Measurements from ENCODE around the gene FXYD2. TPM values are rescaled to one million over a fixed set of nuclear protein-coding genes. Genes with fewer than 3 reads are reported as not detected.

The FXYD2 gene
- total and polyA plus RNA-seq, 2 donors (not counting 1 experiment from before 2014, with no cell fraction given): 0.18 to 0.33 TPM

DNA sequence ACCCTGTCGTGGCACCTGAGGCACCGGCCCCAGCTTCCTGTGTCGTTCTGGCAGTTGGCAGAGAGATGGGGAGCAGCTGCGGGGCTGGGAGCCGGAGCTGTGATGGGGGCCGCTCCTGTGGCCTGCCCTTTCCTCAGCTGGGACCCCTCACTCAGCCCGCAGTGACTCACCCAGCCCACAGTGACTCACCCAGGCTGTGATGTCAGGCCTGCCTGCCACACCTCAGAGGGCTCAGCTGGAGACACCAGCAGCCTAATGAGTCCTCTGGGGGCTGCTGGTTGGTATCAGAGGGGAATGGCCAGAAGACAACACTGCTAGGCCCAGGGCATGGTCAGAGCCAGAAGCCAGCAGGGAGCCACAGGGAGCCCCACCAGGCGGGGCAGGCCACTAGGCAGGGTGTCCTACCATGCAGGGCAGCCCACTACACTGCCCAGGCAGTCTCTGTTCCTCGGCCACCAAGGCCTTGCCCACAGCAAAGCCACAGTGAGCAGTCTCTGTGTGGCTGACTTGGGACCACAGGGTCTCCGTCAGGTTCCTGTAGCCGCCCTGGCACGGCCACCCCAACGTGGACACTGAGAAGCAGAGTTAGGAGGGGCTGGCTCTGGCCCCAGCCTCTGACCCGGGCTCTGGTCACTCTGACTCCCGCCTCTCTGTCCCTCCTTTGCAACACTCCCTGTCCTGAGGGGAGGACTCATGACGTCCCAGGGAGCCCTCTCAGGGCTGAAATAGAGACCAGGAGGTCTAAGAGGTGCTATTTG, 4.2 kb upstream of the FXYD2 start:
- peaks cover 3% of the 10 kb centered on the region for H3K27me3 ChIP-seq (ENCODE audit: control insufficient read depth, insufficient read depth, low read length)
- no peaks in the 10 kb centered on the region for H4K20me1 ChIP-seq (ENCODE audit: control insufficient read depth, extremely low read depth, insufficient read depth, low read length)
- no peak overlapping the region for H3K4me2 ChIP-seq (ENCODE audit: extremely low read depth, insufficient read depth, low read length)
- peaks cover 9% of the 10 kb centered on the region for H3K4me1 ChIP-seq (ENCODE audit: control insufficient read depth, extremely low read depth, insufficient read depth, low read length)
- no peak overlapping the region for H3K4me3 ChIP-seq (replicated peaks in 1 of 4; ENCODE audit: control extremely low read depth in 1 of 4, insufficient read depth in 1 of 4, low read depth in 3 of 4, low read length in 4 of 4)
- H2AFZ ChIP-seq (ENCODE audit: low read length): no peak overlapping the region
- H3K9ac ChIP-seq (ENCODE audit: insufficient read depth, low read length): no peak overlapping the region
- H3K27ac ChIP-seq (ENCODE audit: insufficient read depth, low read length): peak overlapping the region; percentile 9
- DNase-seq (ENCODE audit: low read depth in 2 of 2): peak; percentile 86 to 88
- TF ChIP-seq EZH2 (IDR thresholded peaks at IDR 0.05; ENCODE audit: low read length, missing control alignments) (no peak), CTCF (conservative IDR thresholded peaks at IDR 0.05 in 1 of 2, IDR thresholded peaks at IDR 0.05 in 1 of 2; ENCODE audit: low read depth in 1 of 2, low read length in 2 of 2) (no peak)
- no peaks in the 10 kb centered on the region for H3K79me2 ChIP-seq (ENCODE audit: control insufficient read depth, insufficient read depth, low read length)
- H3K36me3 ChIP-seq (ENCODE audit: control insufficient read depth, insufficient read depth, low read length): no peaks in the 10 kb centered on the region
- no peaks in the 10 kb centered on the region for H3K9me3 ChIP-seq (ENCODE audit: control insufficient read depth, insufficient read depth, low read depth, low read length)

GRCh38 chr11:117827521-117828511, 3.3 kb upstream of the FXYD2 start:
- no peaks in the 10 kb centered on the region for H3K36me3 ChIP-seq (ENCODE audit: control insufficient read depth, insufficient read depth, low read length)
- no peaks in the 10 kb centered on the region for H4K20me1 ChIP-seq (ENCODE audit: control insufficient read depth, extremely low read depth, insufficient read depth, low read length)
- TF ChIP-seq CTCF (conservative IDR thresholded peaks at IDR 0.05 in 1 of 2, IDR thresholded peaks at IDR 0.05 in 1 of 2; ENCODE audit: low read depth in 1 of 2, low read length in 2 of 2) (no peak), EZH2 (IDR thresholded peaks at IDR 0.05; ENCODE audit: low read length, missing control alignments) (no peak)
- H3K9ac ChIP-seq (ENCODE audit: insufficient read depth, low read length): no peak overlapping the region
- peaks cover 3% of the 10 kb centered on the region for H3K27me3 ChIP-seq (ENCODE audit: control insufficient read depth, insufficient read depth, low read length)
- H3K4me3 ChIP-seq (replicated peaks in 1 of 4; ENCODE audit: control extremely low read depth in 1 of 4, insufficient read depth in 1 of 4, low read depth in 3 of 4, low read length in 4 of 4): no peak overlapping the region
- no peak overlapping the region for H2AFZ ChIP-seq (ENCODE audit: low read length)
- H3K79me2 ChIP-seq (ENCODE audit: control insufficient read depth, insufficient read depth, low read length): no peaks in the 10 kb centered on the region
- no peak overlapping the region for H3K4me2 ChIP-seq (ENCODE audit: extremely low read depth, insufficient read depth, low read length)
- H3K27ac ChIP-seq (ENCODE audit: insufficient read depth, low read length): no peak overlapping the region
- H3K4me1 ChIP-seq (ENCODE audit: control insufficient read depth, extremely low read depth, insufficient read depth, low read length): peaks cover 10% of the 10 kb centered on the region
- no peak for DNase-seq (ENCODE audit: low read depth in 2 of 2)
- H3K9me3 ChIP-seq (ENCODE audit: control insufficient read depth, insufficient read depth, low read depth, low read length): no peaks in the 10 kb centered on the region

GRCh38 chr11:117826832-117827231, 2.3 kb upstream of the FXYD2 start:
- TF ChIP-seq EZH2 (IDR thresholded peaks at IDR 0.05; ENCODE audit: low read length, missing control alignments) (no peak), CTCF (conservative IDR thresholded peaks at IDR 0.05 in 1 of 2, IDR thresholded peaks at IDR 0.05 in 1 of 2; ENCODE audit: low read depth in 1 of 2, low read length in 2 of 2) (no peak)
- Histone ChIP-seq H3K4me1 (ENCODE audit: control insufficient read depth, extremely low read depth, insufficient read depth, low read length) (peaks cover 10% of the 10 kb centered on the region), H3K9ac (ENCODE audit: insufficient read depth, low read length) (no peak overlapping the region), H4K20me1 (ENCODE audit: control insufficient read depth, extremely low read depth, insufficient read depth, low read length) (no peaks in the 10 kb centered on the region), H3K4me2 (ENCODE audit: extremely low read depth, insufficient read depth, low read length) (no peak overlapping the region), H3K4me3 (replicated peaks in 1 of 4; ENCODE audit: control extremely low read depth in 1 of 4, insufficient read depth in 1 of 4, low read depth in 3 of 4, low read length in 4 of 4) (no peak overlapping the region), H2AFZ (ENCODE audit: low read length) (no peak overlapping the region), H3K36me3 (ENCODE audit: control insufficient read depth, insufficient read depth, low read length) (no peaks in the 10 kb centered on the region), H3K27ac (ENCODE audit: insufficient read depth, low read length) (no peak overlapping the region), H3K9me3 (ENCODE audit: control insufficient read depth, insufficient read depth, low read depth, low read length) (no peaks in the 10 kb centered on the region), H3K79me2 (ENCODE audit: control insufficient read depth, insufficient read depth, low read length) (no peaks in the 10 kb centered on the region), H3K27me3 (ENCODE audit: control insufficient read depth, insufficient read depth, low read length) (peaks cover 3% of the 10 kb centered on the region)
- no peak for DNase-seq (ENCODE audit: low read depth in 2 of 2)
